ENCODE results near the gene TAP1. TPM values are rescaled to one million over a fixed set of nuclear protein-coding genes. Genes with fewer than 3 reads are reported as not detected.

Gene TAP1
- total RNA-seq, 4 donors from 2014 or later: 27.2 to 45.9 (median 34.4) TPM

DNA sequence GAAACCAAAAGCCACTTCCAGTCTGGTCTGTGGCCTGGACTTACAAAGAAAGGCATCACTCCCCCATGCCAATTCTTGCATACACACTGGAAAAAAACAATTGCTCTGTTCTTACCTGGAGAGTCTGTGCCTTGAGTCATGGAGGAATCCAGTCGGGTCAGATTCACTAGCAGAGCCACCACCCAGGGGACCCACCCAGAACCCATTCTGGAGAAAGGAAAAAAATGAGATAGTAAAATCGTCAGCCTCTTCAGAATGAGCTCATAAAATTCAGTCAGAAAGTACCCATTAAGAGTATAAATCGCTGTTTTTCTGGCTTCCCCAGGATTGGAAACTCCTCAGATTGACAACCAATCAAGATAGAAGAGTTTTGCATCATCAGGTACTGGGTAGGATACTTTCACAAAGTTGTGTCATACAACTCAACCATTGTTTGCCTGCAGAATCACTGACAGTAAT lies 36.7 kb downstream of the TAP1 start, which contains the start of gene HLA-DOB:
Gene HLA-DOB (minus strand): TSS at position 257 of the 459 bp plus-strand sequence. CDS start 51 bp downstream, at position 206.
- Histone ChIP-seq H3K9me3 (no peaks in the 10 kb centered on the region), H3K27ac (peak within 1 kb of the TSS in 1 of 4 donors; percentile 69), H3K27me3 (no peaks in the 10 kb centered on the region), H3K36me3 (no peaks in the 10 kb centered on the region), H3K4me3 (peak within 1 kb of the TSS in 2 of 4 donors; percentile 10 to 33), H3K4me1 (peaks cover 0 to 12% (median 0%) of the 10 kb centered on the region in 4 donors)
- 41 to 50% methylated on average over 3 of the region's 3 CpGs for WGBS, 2 donors
- TF ChIP-seq CTCF (IDR thresholded peaks at IDR 0.05): no peak
- no peak for TF ChIP-seq EP300 (IDR thresholded peaks at IDR 0.05)
- TF ChIP-seq POLR2A (IDR thresholded peaks at IDR 0.05): no peak
- peak in 1 of 2 donors; percentile 16 for DNase-seq (ENCODE audit: low spot score in 2 of 2)

DNA sequence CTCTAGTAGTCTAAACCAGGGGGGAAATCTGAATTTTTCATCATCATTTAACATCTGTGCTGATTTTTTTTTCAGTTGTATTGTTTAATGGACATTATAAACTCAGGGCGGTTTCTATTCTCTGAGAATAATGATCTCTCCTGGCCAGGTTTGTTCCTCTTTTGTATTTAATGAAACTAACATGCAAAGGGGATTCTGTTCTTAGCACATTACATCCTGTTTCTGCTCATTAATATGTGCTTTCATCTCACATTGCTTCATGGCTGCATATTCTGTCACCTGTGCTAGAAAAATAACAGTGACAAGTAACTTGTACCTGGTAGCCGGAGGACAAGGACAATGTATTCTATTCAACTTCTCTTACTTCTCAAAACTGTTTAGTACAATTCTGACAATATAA lies 37.5 kb downstream of the TAP1 start:
- H3K27ac ChIP-seq: peak overlapping the region in 1 of 4 donors; percentile 69
- WGBS, 2 donors: 87 to 89% methylated on average over 2 of the region's 2 CpGs

GRCh38 chr6:32815115-32815514 lies 38.4 kb downstream of the TAP1 start:
- 55 to 71% methylated on average over 5 of the region's 5 CpGs for WGBS, 2 donors
- DNase-seq (ENCODE audit: low spot score in 2 of 2): peak in 1 of 2 donors; percentile 25
- Histone ChIP-seq H3K27me3 (no peaks in the 10 kb centered on the region), H3K9me3 (no peaks in the 10 kb centered on the region), H3K36me3 (no peaks in the 10 kb centered on the region), H3K27ac (no peak overlapping the region), H3K4me1 (peaks cover 0 to 12% (median 0%) of the 10 kb centered on the region in 4 donors), H3K4me3 (peak overlapping the region in 1 of 4 donors; percentile 33)
- TF ChIP-seq POLR2A (IDR thresholded peaks at IDR 0.05) (no peak), CTCF (IDR thresholded peaks at IDR 0.05) (no peak), EP300 (IDR thresholded peaks at IDR 0.05) (no peak)

More for the DNA sequence above, 37.5 kb downstream of the TAP1 start:
- DNase-seq (ENCODE audit: low spot score in 2 of 2): no peak
- no peaks in the 10 kb centered on the region for H3K36me3 ChIP-seq
- H3K4me1 ChIP-seq: peaks cover 0 to 12% (median 0%) of the 10 kb centered on the region in 4 donors
- peak overlapping the region in 1 of 4 donors; percentile 33 for H3K4me3 ChIP-seq
- TF ChIP-seq EP300 (IDR thresholded peaks at IDR 0.05) (no peak), CTCF (IDR thresholded peaks at IDR 0.05) (no peak), POLR2A (IDR thresholded peaks at IDR 0.05) (no peak)
- no peaks in the 10 kb centered on the region for H3K27me3 ChIP-seq
- no peaks in the 10 kb centered on the region for H3K9me3 ChIP-seq

DNA sequence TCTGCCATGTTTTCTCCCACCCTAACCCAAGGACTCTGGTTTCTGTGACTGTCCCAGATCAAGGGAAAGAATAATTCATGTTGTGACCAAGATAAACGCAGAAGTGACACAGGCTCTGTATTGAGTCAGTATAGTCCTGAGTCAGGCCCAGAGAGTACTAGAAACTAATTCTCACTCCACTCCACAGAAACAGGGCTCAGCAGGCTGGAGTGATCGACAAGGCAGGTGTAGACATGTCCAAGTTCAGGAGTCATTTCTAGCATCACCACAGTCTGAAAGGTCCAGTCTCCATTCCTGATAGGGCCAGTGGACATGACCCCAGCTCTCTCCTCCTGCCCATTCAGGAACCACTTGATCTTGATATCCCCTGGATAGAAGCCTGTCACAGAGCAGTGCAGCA lies 39.4 kb downstream of the TAP1 start:
- TF ChIP-seq EP300 (IDR thresholded peaks at IDR 0.05): no peak
- TF ChIP-seq POLR2A (IDR thresholded peaks at IDR 0.05): no peak
- TF ChIP-seq CTCF (IDR thresholded peaks at IDR 0.05): no peak
- WGBS, 2 donors: 92 to 95% methylated on average over 2 of the region's 2 CpGs
- no peaks in the 10 kb centered on the region for H3K27me3 ChIP-seq
- H3K4me1 ChIP-seq: peaks cover 0 to 12% (median 0%) of the 10 kb centered on the region in 4 donors
- H3K27ac ChIP-seq: no peak overlapping the region
- DNase-seq (ENCODE audit: low spot score in 2 of 2): no peak
- no peaks in the 10 kb centered on the region for H3K36me3 ChIP-seq
- no peak overlapping the region for H3K4me3 ChIP-seq
- H3K9me3 ChIP-seq: no peaks in the 10 kb centered on the region

DNA sequence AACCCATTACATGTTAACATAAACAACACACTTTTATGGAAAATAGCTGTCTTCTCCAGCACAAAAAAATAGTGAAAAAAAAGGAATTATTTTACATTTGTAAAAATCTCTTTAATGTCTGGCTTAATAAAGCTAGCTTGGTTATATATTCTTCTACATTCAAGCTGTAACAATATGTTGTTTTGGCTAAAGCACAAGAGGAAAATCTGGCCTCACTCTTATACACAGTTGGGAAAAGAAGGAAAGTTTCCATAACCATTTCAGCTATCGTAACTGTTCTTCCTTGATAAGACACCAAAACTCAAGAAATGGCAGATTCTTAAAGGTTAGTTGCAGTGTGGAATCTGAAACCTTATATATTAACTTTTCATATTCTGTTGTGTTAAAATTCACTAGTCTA lies 44.3 kb downstream of the TAP1 start:
- no peak overlapping the region for H3K27ac ChIP-seq
- DNase-seq (ENCODE audit: low spot score in 2 of 2): no peak
- no peak overlapping the region for H3K4me3 ChIP-seq
- TF ChIP-seq CTCF (IDR thresholded peaks at IDR 0.05) (no peak), EP300 (IDR thresholded peaks at IDR 0.05) (no peak), POLR2A (IDR thresholded peaks at IDR 0.05) (no peak)
- H3K27me3 ChIP-seq: peaks cover 0 to 29% of the 10 kb centered on the region in 2 donors
- no peaks in the 10 kb centered on the region for H3K9me3 ChIP-seq
- no peaks in the 10 kb centered on the region for H3K36me3 ChIP-seq
- 0 to 44% methylated on average over 1 of the region's 1 CpG for WGBS, 2 donors
- H3K4me1 ChIP-seq: no peaks in the 10 kb centered on the region

Data from tibial nerve (tissue), 4 donors.